ENCODE measurements around the gene PANX2. TPM values are rescaled to one million over a fixed set of nuclear protein-coding genes. Genes with fewer than 3 reads are reported as not detected.
A peak's percentile ranks its signal among the peaks of the same experiment; 100 is the strongest.

The PANX2 gene
- total RNA-seq, 2 experiments from 2014 or later, result not detected

DNA sequence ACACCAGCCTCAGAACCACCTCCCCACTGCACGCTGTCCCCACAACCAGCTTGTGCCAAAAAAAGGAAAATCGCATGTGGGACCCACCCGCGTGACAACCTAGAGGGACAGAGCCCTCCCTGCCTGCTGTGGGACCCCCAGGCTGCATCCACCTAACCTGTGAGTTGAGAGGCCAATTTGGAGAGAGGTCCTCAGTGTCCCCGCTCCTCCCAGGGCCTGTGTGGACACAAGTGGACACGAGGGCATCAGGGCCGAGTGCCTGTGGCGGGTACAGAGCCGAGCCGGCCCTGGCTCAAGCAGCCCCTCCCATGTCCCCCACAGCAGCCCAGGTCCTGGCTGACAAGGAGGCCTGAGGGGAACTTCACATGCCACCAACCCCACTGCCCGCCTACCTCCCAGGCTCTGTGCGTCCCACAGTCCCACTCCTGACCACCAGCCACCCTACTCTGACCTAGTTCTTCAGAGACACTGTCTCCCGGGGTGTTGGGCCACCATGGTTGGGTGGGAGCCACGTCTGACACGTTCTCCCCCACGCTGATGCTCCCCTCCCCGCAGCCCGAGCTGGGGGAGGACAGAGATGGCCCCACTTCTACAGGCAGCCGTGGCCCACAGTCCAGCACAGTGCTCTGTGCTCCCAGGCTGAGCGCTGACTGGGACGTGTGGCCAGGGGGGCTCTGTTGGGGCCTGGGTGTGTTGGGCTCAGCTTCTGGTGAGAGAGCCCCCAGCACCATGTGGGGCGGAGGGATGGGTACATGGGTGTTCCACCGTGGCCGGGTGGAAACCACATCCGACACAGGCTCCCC, 49.5 kb downstream of the PANX2 start:
- H3K4me1 ChIP-seq (ENCODE audit: insufficient read depth, low read length, poor library complexity, severe bottlenecking), result no peaks in the 10 kb centered on the region
- POLR2A ChIA-PET, result no interaction called here
- DNase-seq (ENCODE audit: low spot score), result no peak
- H3K4me3 ChIP-seq (ENCODE audit: low read depth, low read length, poor library complexity, severe bottlenecking), result no peak overlapping the region
- no peak overlapping the region for H3K4me2 ChIP-seq (ENCODE audit: low read length)
- no peak overlapping the region for H2AFZ ChIP-seq (ENCODE audit: low read length)
- H3K9me2 ChIP-seq (ENCODE audit: insufficient read depth, low read length), result no peaks in the 10 kb centered on the region
- intact Hi-C loops (cut with micrococcal nuclease; ENCODE audit: unreplicated experiment), result no loop called here
- H3K79me2 ChIP-seq (ENCODE audit: insufficient read depth, low read depth, low read length), result no peaks in the 10 kb centered on the region
- BruUV-seq (replicated peaks), result no TSS peak
- TF ChIP-seq EZH2phosphoT487 (IDR thresholded peaks at IDR 0.05; ENCODE audit: borderline replicate concordance, low read depth, low read length), result no peak
- TF ChIP-seq, protein P1, sequence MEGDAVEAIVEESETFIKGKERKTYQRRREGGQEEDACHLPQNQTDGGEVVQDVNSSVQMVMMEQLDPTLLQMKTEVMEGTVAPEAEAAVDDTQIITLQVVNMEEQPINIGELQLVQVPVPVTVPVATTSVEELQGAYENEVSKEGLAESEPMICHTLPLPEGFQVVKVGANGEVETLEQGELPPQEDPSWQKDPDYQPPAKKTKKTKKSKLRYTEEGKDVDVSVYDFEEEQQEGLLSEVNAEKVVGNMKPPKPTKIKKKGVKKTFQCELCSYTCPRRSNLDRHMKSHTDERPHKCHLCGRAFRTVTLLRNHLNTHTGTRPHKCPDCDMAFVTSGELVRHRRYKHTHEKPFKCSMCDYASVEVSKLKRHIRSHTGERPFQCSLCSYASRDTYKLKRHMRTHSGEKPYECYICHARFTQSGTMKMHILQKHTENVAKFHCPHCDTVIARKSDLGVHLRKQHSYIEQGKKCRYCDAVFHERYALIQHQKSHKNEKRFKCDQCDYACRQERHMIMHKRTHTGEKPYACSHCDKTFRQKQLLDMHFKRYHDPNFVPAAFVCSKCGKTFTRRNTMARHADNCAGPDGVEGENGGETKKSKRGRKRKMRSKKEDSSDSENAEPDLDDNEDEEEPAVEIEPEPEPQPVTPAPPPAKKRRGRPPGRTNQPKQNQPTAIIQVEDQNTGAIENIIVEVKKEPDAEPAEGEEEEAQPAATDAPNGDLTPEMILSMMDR (conservative IDR thresholded peaks at IDR 0.05; ENCODE audit: low read length), result no peak
- no peak overlapping the region for H3K27ac ChIP-seq (ENCODE audit: low read depth, low read length, poor library complexity, severe bottlenecking)
- no peaks in the 10 kb centered on the region for H4K20me1 ChIP-seq (ENCODE audit: insufficient read depth, low read length)
- CTCF ChIA-PET (ENCODE audit: unreplicated experiment), result no interaction called here
- no peaks in the 10 kb centered on the region for H3K9me3 ChIP-seq (ENCODE audit: low read length)
- H3K36me3 ChIP-seq (ENCODE audit: insufficient read depth, low read length), result peaks cover 93% of the 10 kb centered on the region

DNA sequence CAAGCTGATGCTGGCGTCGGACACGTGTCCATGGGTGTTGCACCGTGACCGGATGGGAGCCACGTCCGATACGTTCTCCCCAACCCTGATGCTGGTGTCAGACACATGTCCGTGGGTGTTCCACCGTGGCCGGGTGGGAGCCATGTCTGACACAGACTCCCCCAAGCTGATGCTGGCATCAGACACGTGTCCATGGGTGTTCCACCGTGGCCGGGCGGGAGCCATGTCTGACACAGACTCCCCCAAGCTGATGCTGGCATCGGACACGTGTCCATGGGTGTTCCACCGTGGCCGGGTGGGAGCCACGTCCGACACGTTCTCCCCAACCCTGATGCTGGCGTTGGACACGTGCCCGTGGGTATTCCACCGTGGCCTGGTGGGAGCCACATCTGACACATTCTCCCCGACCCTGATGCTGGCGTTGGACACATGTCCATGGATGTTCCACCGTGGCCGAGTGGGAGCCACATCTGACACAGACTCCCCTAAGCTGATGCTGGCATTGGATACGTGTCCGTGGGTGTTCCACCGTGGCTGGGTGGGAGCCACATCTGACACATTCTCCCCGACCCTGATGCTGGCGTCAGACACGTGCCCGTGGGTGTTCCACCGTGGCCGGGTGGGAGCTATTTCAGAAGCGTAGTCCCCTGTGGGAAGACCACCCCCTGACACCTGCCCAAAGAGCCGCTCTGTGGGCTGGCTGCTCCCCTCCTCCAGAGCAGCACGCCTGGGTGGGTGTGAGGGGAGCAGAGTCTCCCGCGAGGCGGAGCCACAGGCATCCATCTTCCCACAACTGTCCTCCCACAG, 50.3 kb downstream of the PANX2 start:
- TF ChIP-seq EZH2phosphoT487 (IDR thresholded peaks at IDR 0.05; ENCODE audit: borderline replicate concordance, low read depth, low read length), result no peak
- TF ChIP-seq, protein P1 (conservative IDR thresholded peaks at IDR 0.05; ENCODE audit: low read length), result no peak
- intact Hi-C loops (cut with micrococcal nuclease; ENCODE audit: unreplicated experiment), result no loop called here

More for the DNA sequence above, 50.3 kb downstream of the PANX2 start:
- Histone ChIP-seq H2AFZ (ENCODE audit: low read length) (no peak overlapping the region), H3K27ac (ENCODE audit: low read depth, low read length, poor library complexity, severe bottlenecking) (no peak overlapping the region), H3K4me1 (ENCODE audit: insufficient read depth, low read length, poor library complexity, severe bottlenecking) (no peaks in the 10 kb centered on the region), H3K4me2 (ENCODE audit: low read length) (no peak overlapping the region), H3K9me3 (ENCODE audit: low read length) (no peaks in the 10 kb centered on the region), H3K79me2 (ENCODE audit: insufficient read depth, low read depth, low read length) (no peaks in the 10 kb centered on the region), H3K9me2 (ENCODE audit: insufficient read depth, low read length) (no peaks in the 10 kb centered on the region), H3K4me3 (ENCODE audit: low read depth, low read length, poor library complexity, severe bottlenecking) (no peak overlapping the region), H3K36me3 (ENCODE audit: insufficient read depth, low read length) (peaks cover 93% of the 10 kb centered on the region), H4K20me1 (ENCODE audit: insufficient read depth, low read length) (no peaks in the 10 kb centered on the region)
- POLR2A ChIA-PET, result no interaction called here
- TSS peak; percentile 44 for BruUV-seq (replicated peaks)
- DNase-seq (ENCODE audit: low spot score), result no peak
- CTCF ChIA-PET (ENCODE audit: unreplicated experiment), result no interaction called here

Data from OCI-LY7 (cell line).